SU-DHL-6 (cell line): Measurements from ENCODE around the gene ARHGEF1.

Experiments
- H2AFZ ChIP-seq: fragments of 200-600 bp; sonication (generic); 2 replicates; pipeline ENCODE4 v1.6.1; 2014; ENCODE audit warnings: low read depth, mild to moderate bottlenecking, moderate library complexity, mixed read lengths, antibody characterized with exemption, low read length; ENCODE audit not compliant: severe bottlenecking
- H3F3A ChIP-seq: fragments of 200-600 bp; shearing (Covaris generic); 2 replicates; pipeline ENCODE4 v1.6.0; 2016; ENCODE audit warnings: antibody characterized with exemption, mild to moderate bottlenecking; ENCODE audit not compliant: insufficient read depth
- H3K27ac ChIP-seq: fragments of 200-600 bp; sonication (generic); 2 replicates; pipeline ENCODE4 v1.5.1; 2016; ENCODE audit warnings: low read depth, mild to moderate bottlenecking, low read length, moderate library complexity, mixed read lengths
- H3K27me3 ChIP-seq: fragments of 200-600 bp; sonication (generic), shearing (Covaris generic); 2 replicates; pipeline ENCODE4 v1.6.0; 2014; ENCODE audit warnings: mild to moderate bottlenecking, low read length
- H3K36me3 ChIP-seq: fragments of 200-600 bp; sonication (generic); 2 replicates; pipeline ENCODE4 v1.6.1; 2014; ENCODE audit warnings: mild to moderate bottlenecking, low read length, mixed read lengths
- H3K4me2 ChIP-seq: fragments of 300-600, 200-600 bp; shearing (Covaris generic), sonication (generic); 2 replicates; pipeline ENCODE4 v1.6.0; 2014; ENCODE audit warnings: low read length, low read depth, mild to moderate bottlenecking; ENCODE audit not compliant: poor library complexity, severe bottlenecking
- H3K4me3 ChIP-seq: fragments of 200-600 bp; sonication (generic); 2 replicates; pipeline ENCODE4 v1.5.1; 2014; ENCODE audit warnings: antibody characterized with exemption, low read length, mild to moderate bottlenecking, mixed read lengths; ENCODE audit not compliant: insufficient read depth, poor library complexity, severe bottlenecking
- H3K79me2 ChIP-seq: fragments of 200-600 bp; sonication (generic); 2 replicates; pipeline ENCODE4 v1.6.1; 2014; ENCODE audit warnings: mild to moderate bottlenecking, low read length, moderate library complexity; ENCODE audit not compliant: insufficient read depth
- H3K9ac ChIP-seq: fragments of 200-600 bp; sonication (generic); 2 replicates; pipeline ENCODE4 v1.7.0; 2014; ENCODE audit warnings: mild to moderate bottlenecking, low read length
- H3K9me2 ChIP-seq: fragments of 200-600 bp; sonication (generic); replicated peaks from 2 replicates; pipeline ENCODE4 v1.6.1; 2014; ENCODE audit warnings: low read length; ENCODE audit not compliant: insufficient read depth
- H3K9me3 ChIP-seq: fragments of 200-600 bp; sonication (generic); 2 replicates; pipeline ENCODE4 v1.6.1; 2014; ENCODE audit warnings: low read length, mixed read lengths; ENCODE audit not compliant: insufficient read depth
- H4K20me1 ChIP-seq: fragments of 200-600 bp; sonication (generic); 2 replicates; pipeline ENCODE4 v1.6.1; 2014; ENCODE audit warnings: low read depth, mild to moderate bottlenecking, antibody characterized with exemption, low read length, moderate library complexity, mixed read lengths
- CTCF ChIP-seq: fragments of 200-600 bp; sonication (generic); IDR thresholded peaks from one replicate; pipeline ENCODE4 v1.5.1; 2017; ENCODE audit warnings: antibody characterized with exemption, mild to moderate bottlenecking, low read length, moderate library complexity; ENCODE audit not compliant: insufficient read depth, poor library complexity, severe bottlenecking
- EZH2phosphoT487 ChIP-seq: fragments of 200-600 bp; sonication (generic), shearing (Covaris generic); conservative IDR thresholded peaks from 2 replicates; pipeline ENCODE4 v1.6.1; 2018; ENCODE audit warnings: mild to moderate bottlenecking, antibody characterized with exemption, low read length, moderate library complexity, mixed read lengths

The ARHGEF1 gene

GRCh38 chr19:41868120-41868988 lies 14.6 kb upstream of the ARHGEF1 start:
- H3K36me3 ChIP-seq = peaks cover 17% of the 10 kb centered on the region
- H4K20me1 ChIP-seq = peaks cover 13% of the 10 kb centered on the region; the same call in 1 of the 2 replicates

GRCh38 chr19:41868989-41869300 lies 14.0 kb upstream of the ARHGEF1 start:
- peak overlapping the region; percentile 66 for H3K27ac ChIP-seq
- no peaks in the 10 kb centered on the region for H3K9me3 ChIP-seq
- TF ChIP-seq CTCF (no peak), EZH2phosphoT487 (no peak)
- H3K27me3 ChIP-seq = no peaks in the 10 kb centered on the region
- peaks cover 15% of the 10 kb centered on the region for H3K36me3 ChIP-seq
- H3K4me3 ChIP-seq = no peak overlapping the region
- H3K4me2 ChIP-seq = no peak overlapping the region
- peaks cover 88% of the 10 kb centered on the region for H3F3A ChIP-seq
- H3K79me2 ChIP-seq = peaks cover 43% of the 10 kb centered on the region
- no peaks in the 10 kb centered on the region for H3K9me2 ChIP-seq
- no peak overlapping the region for H2AFZ ChIP-seq
- peaks cover 10% of the 10 kb centered on the region; the same call in 1 of the 2 replicates for H4K20me1 ChIP-seq
- H3K9ac ChIP-seq = no peak overlapping the region

More at GRCh38 chr19:41868120-41868988, 14.6 kb upstream of the ARHGEF1 start:
- Histone ChIP-seq H3K27me3 (no peaks in the 10 kb centered on the region), H3K27ac (peak overlapping the region; percentile 66), H3K9me3 (no peaks in the 10 kb centered on the region), H3K79me2 (peaks cover 49% of the 10 kb centered on the region), H3K4me3 (no peak overlapping the region), H3K9ac (no peak overlapping the region), H3K4me2 (peak overlapping the region; percentile 19), H2AFZ (no peak overlapping the region), H3K9me2 (no peaks in the 10 kb centered on the region), H3F3A (peaks cover 87% of the 10 kb centered on the region)
- TF ChIP-seq EZH2phosphoT487 (no peak), CTCF (no peak)

- no peak overlapping the region for H3K4me3 ChIP-seq
- no peak for TF ChIP-seq EZH2phosphoT487
- TF ChIP-seq CTCF = no peak
- no peaks in the 10 kb centered on the region for H3K27me3 ChIP-seq
- H3K36me3 ChIP-seq = peaks cover 12% of the 10 kb centered on the region
- H3K27ac ChIP-seq = peak overlapping the region; percentile 66
- H3K79me2 ChIP-seq = peaks cover 38% of the 10 kb centered on the region
- no peak overlapping the region for H2AFZ ChIP-seq
- H3K9me3 ChIP-seq = no peaks in the 10 kb centered on the region
- peaks cover 88% of the 10 kb centered on the region for H3F3A ChIP-seq
- H3K4me2 ChIP-seq = no peak overlapping the region
- H3K9me2 ChIP-seq = no peaks in the 10 kb centered on the region
- H3K9ac ChIP-seq = no peak overlapping the region; the same call in 1 of the 2 replicates
- H4K20me1 ChIP-seq = peaks cover 5% of the 10 kb centered on the region; the same call in 1 of the 2 replicates
Measured at GRCh38 chr19:41869374-41869955, 13.5 kb upstream of the ARHGEF1 start.
